ENCODE results near the gene DENND1A. TPM values are rescaled to one million over a fixed set of nuclear protein-coding genes. Genes with fewer than 3 reads are reported as not detected.

Gene DENND1A
- total RNA-seq, 1 experiment from 2014 or later: 19.7 TPM

GRCh38 chr9:123960965-123961364 is 31.0 kb upstream of the DENND1A start:
- ChIA-PET CTCF (no interaction called here), POLR2A (no interaction called here)
- H3K27me3 ChIP-seq (ENCODE audit: control insufficient read depth, insufficient read depth, low read length): no peaks in the 10 kb centered on the region
- TF ChIP-seq CTCF (IDR thresholded peaks at IDR 0.05) (no peak), SIN3A (IDR thresholded peaks at IDR 0.05; ENCODE audit: borderline replicate concordance, insufficient read depth, low read depth, low read length) (no peak), TCF7L2 (IDR thresholded peaks at IDR 0.05; ENCODE audit: low read depth, low read length) (no peak), POLR2AphosphoS5 (IDR thresholded peaks at IDR 0.05; ENCODE audit: low read depth, low read length) (no peak)
- TF ChIP-seq, protein P1, sequence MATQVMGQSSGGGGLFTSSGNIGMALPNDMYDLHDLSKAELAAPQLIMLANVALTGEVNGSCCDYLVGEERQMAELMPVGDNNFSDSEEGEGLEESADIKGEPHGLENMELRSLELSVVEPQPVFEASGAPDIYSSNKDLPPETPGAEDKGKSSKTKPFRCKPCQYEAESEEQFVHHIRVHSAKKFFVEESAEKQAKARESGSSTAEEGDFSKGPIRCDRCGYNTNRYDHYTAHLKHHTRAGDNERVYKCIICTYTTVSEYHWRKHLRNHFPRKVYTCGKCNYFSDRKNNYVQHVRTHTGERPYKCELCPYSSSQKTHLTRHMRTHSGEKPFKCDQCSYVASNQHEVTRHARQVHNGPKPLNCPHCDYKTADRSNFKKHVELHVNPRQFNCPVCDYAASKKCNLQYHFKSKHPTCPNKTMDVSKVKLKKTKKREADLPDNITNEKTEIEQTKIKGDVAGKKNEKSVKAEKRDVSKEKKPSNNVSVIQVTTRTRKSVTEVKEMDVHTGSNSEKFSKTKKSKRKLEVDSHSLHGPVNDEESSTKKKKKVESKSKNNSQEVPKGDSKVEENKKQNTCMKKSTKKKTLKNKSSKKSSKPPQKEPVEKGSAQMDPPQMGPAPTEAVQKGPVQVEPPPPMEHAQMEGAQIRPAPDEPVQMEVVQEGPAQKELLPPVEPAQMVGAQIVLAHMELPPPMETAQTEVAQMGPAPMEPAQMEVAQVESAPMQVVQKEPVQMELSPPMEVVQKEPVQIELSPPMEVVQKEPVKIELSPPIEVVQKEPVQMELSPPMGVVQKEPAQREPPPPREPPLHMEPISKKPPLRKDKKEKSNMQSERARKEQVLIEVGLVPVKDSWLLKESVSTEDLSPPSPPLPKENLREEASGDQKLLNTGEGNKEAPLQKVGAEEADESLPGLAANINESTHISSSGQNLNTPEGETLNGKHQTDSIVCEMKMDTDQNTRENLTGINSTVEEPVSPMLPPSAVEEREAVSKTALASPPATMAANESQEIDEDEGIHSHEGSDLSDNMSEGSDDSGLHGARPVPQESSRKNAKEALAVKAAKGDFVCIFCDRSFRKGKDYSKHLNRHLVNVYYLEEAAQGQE (IDR thresholded peaks at IDR 0.05; ENCODE audit: insufficient read depth in 1 of 2, low read depth in 2 of 2, low read length in 1 of 2): no peak
- H3K27ac ChIP-seq (ENCODE audit: low read length): no peak overlapping the region
- BruUV-seq (replicated peaks): no TSS peak
- H3K36me3 ChIP-seq (ENCODE audit: control insufficient read depth, insufficient read depth, low read length): no peaks in the 10 kb centered on the region
- in situ Hi-C loops (cut with HindIII; ENCODE audit: low pct_unique_long_range_greater_than_20kb, low sequenced_read_pairs) (no loop called here), intact Hi-C loops (cut with micrococcal nuclease; ENCODE audit: unreplicated experiment) (no loop called here)
- H3K4me1 ChIP-seq (ENCODE audit: control insufficient read depth, insufficient read depth, low read length): no peaks in the 10 kb centered on the region
- no peak for ATAC-seq
- no peaks in the 10 kb centered on the region for H3K9me3 ChIP-seq (ENCODE audit: control insufficient read depth, insufficient read depth, low read depth, low read length)
- no peak overlapping the region for H3K4me3 ChIP-seq (ENCODE audit: low read depth in 2 of 2, low read length in 2 of 2)
- DNase-seq (ENCODE audit: low read depth, low spot score): no peak

- H3K27ac ChIP-seq (ENCODE audit: low read length): no peak overlapping the region
- TF ChIP-seq POLR2AphosphoS5 (IDR thresholded peaks at IDR 0.05; ENCODE audit: low read depth, low read length): no peak
- no peak for TF ChIP-seq TCF7L2 (IDR thresholded peaks at IDR 0.05; ENCODE audit: low read depth, low read length)
- TF ChIP-seq SIN3A (IDR thresholded peaks at IDR 0.05; ENCODE audit: borderline replicate concordance, insufficient read depth, low read depth, low read length): no peak
- no peak for TF ChIP-seq CTCF (IDR thresholded peaks at IDR 0.05)
- TF ChIP-seq, protein P1 (IDR thresholded peaks at IDR 0.05; ENCODE audit: insufficient read depth in 1 of 2, low read depth in 2 of 2, low read length in 1 of 2): no peak
- no TSS peak for BruUV-seq (replicated peaks)
- DNase-seq (ENCODE audit: low read depth, low spot score) (no peak), ATAC-seq (no peak)
- H3K4me3 ChIP-seq (ENCODE audit: low read depth in 2 of 2, low read length in 2 of 2): no peak overlapping the region
- intact Hi-C loops (cut with micrococcal nuclease; ENCODE audit: unreplicated experiment) (no loop called here), in situ Hi-C loops (cut with HindIII; ENCODE audit: low pct_unique_long_range_greater_than_20kb, low sequenced_read_pairs) (no loop called here)
- CTCF ChIA-PET: no interaction called here
- H3K27me3 ChIP-seq (ENCODE audit: control insufficient read depth, insufficient read depth, low read length): no peaks in the 10 kb centered on the region
- H3K4me1 ChIP-seq (ENCODE audit: control insufficient read depth, insufficient read depth, low read length): no peaks in the 10 kb centered on the region
- POLR2A ChIA-PET: no interaction called here
- H3K36me3 ChIP-seq (ENCODE audit: control insufficient read depth, insufficient read depth, low read length): no peaks in the 10 kb centered on the region
- no peaks in the 10 kb centered on the region for H3K9me3 ChIP-seq (ENCODE audit: control insufficient read depth, insufficient read depth, low read depth, low read length)
Observed at GRCh38 chr9:123960366-123960765, 30.4 kb upstream of the DENND1A start.
